SU-DHL-6 (cell line): ENCODE data around the gene UBE2E2.

ENCODE experiments used
- H2AFZ ChIP-seq: fragments of 200-600 bp; sonication (generic); 2 replicates; pipeline ENCODE4 v1.6.1; 2014; ENCODE audit warnings: low read depth, mild to moderate bottlenecking, moderate library complexity, mixed read lengths, antibody characterized with exemption, low read length; ENCODE audit not compliant: severe bottlenecking
- H3F3A ChIP-seq: fragments of 200-600 bp; shearing (Covaris generic); 2 replicates; pipeline ENCODE4 v1.6.0; 2016; ENCODE audit warnings: antibody characterized with exemption, mild to moderate bottlenecking; ENCODE audit not compliant: insufficient read depth
- H3K27ac ChIP-seq: fragments of 200-600 bp; sonication (generic); 2 replicates; pipeline ENCODE4 v1.5.1; 2016; ENCODE audit warnings: low read depth, mild to moderate bottlenecking, low read length, moderate library complexity, mixed read lengths
- H3K27me3 ChIP-seq: fragments of 200-600 bp; sonication (generic), shearing (Covaris generic); 2 replicates; pipeline ENCODE4 v1.6.0; 2014; ENCODE audit warnings: mild to moderate bottlenecking, low read length
- H3K36me3 ChIP-seq: fragments of 200-600 bp; sonication (generic); 2 replicates; pipeline ENCODE4 v1.6.1; 2014; ENCODE audit warnings: mild to moderate bottlenecking, low read length, mixed read lengths
- H3K4me2 ChIP-seq: fragments of 300-600, 200-600 bp; shearing (Covaris generic), sonication (generic); 2 replicates; pipeline ENCODE4 v1.6.0; 2014; ENCODE audit warnings: low read length, low read depth, mild to moderate bottlenecking; ENCODE audit not compliant: poor library complexity, severe bottlenecking
- H3K4me3 ChIP-seq: fragments of 200-600 bp; sonication (generic); 2 replicates; pipeline ENCODE4 v1.5.1; 2014; ENCODE audit warnings: antibody characterized with exemption, low read length, mild to moderate bottlenecking, mixed read lengths; ENCODE audit not compliant: insufficient read depth, poor library complexity, severe bottlenecking
- H3K79me2 ChIP-seq: fragments of 200-600 bp; sonication (generic); 2 replicates; pipeline ENCODE4 v1.6.1; 2014; ENCODE audit warnings: mild to moderate bottlenecking, low read length, moderate library complexity; ENCODE audit not compliant: insufficient read depth
- H3K9ac ChIP-seq: fragments of 200-600 bp; sonication (generic); 2 replicates; pipeline ENCODE4 v1.7.0; 2014; ENCODE audit warnings: mild to moderate bottlenecking, low read length
- H3K9me2 ChIP-seq: fragments of 200-600 bp; sonication (generic); replicated peaks from 2 replicates; pipeline ENCODE4 v1.6.1; 2014; ENCODE audit warnings: low read length; ENCODE audit not compliant: insufficient read depth
- H3K9me3 ChIP-seq: fragments of 200-600 bp; sonication (generic); 2 replicates; pipeline ENCODE4 v1.6.1; 2014; ENCODE audit warnings: low read length, mixed read lengths; ENCODE audit not compliant: insufficient read depth
- H4K20me1 ChIP-seq: fragments of 200-600 bp; sonication (generic); 2 replicates; pipeline ENCODE4 v1.6.1; 2014; ENCODE audit warnings: low read depth, mild to moderate bottlenecking, antibody characterized with exemption, low read length, moderate library complexity, mixed read lengths
- EZH2phosphoT487 ChIP-seq: fragments of 200-600 bp; sonication (generic), shearing (Covaris generic); conservative IDR thresholded peaks from 2 replicates; pipeline ENCODE4 v1.6.1; 2018; ENCODE audit warnings: mild to moderate bottlenecking, antibody characterized with exemption, low read length, moderate library complexity, mixed read lengths
- TF ChIP-seq, protein P1 (sequence below): fragments of 200-600 bp; sonication (generic); IDR thresholded peaks from one replicate; pipeline ENCODE4 v1.5.1; 2017; ENCODE audit warnings: antibody characterized with exemption, mild to moderate bottlenecking, low read length, moderate library complexity; ENCODE audit not compliant: insufficient read depth, poor library complexity, severe bottlenecking

UBE2E2 gene

DNA sequence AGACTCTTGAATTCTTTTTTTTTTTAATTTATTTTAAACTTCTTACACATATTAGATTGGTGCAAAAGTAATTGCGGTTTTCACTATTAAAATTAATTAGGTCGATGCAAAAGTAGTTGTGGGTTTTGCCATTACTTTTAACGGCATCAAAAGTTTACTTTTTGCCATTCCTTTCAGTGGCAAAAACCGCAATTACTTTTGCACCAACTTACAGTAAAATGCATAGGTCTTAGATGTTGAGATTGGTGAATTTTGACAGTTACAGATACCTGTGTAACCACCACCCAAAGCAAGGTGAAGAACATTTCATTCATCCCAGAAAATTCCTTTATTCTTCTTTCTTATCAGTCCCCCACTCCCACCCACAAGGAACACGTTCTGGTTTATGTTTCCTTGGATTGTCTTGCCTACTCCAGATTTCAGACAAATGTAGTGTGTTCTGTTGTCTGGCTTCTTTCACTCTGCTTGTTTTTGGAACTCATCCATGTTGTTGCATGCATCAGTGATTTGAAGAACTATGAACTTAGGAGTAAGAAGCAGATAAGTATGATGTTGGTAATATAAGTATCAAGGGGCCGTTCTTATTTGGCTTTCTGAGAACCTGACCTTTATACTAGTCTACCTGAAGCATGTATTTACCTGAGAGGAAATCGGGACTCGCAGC lies 404.2 kb downstream of the UBE2E2 start:
- Histone ChIP-seq H3K79me2 (no peaks in the 10 kb centered on the region), H3K9ac (no peak overlapping the region), H3K36me3 (no peaks in the 10 kb centered on the region), H3K9me2 (no peaks in the 10 kb centered on the region), H4K20me1 (no peaks in the 10 kb centered on the region), H3K4me2 (no peak overlapping the region), H3K9me3 (no peaks in the 10 kb centered on the region), H2AFZ (no peak overlapping the region), H3F3A (no peaks in the 10 kb centered on the region), H3K4me3 (no peak overlapping the region), H3K27me3 (no peaks in the 10 kb centered on the region), H3K27ac (no peak overlapping the region)
- TF ChIP-seq, protein P1, sequence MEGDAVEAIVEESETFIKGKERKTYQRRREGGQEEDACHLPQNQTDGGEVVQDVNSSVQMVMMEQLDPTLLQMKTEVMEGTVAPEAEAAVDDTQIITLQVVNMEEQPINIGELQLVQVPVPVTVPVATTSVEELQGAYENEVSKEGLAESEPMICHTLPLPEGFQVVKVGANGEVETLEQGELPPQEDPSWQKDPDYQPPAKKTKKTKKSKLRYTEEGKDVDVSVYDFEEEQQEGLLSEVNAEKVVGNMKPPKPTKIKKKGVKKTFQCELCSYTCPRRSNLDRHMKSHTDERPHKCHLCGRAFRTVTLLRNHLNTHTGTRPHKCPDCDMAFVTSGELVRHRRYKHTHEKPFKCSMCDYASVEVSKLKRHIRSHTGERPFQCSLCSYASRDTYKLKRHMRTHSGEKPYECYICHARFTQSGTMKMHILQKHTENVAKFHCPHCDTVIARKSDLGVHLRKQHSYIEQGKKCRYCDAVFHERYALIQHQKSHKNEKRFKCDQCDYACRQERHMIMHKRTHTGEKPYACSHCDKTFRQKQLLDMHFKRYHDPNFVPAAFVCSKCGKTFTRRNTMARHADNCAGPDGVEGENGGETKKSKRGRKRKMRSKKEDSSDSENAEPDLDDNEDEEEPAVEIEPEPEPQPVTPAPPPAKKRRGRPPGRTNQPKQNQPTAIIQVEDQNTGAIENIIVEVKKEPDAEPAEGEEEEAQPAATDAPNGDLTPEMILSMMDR = no peak
- no peak for TF ChIP-seq EZH2phosphoT487

- Histone ChIP-seq H3K9ac (no peak overlapping the region), H3K79me2 (no peaks in the 10 kb centered on the region), H3K4me3 (no peak overlapping the region), H2AFZ (no peak overlapping the region), H3K9me3 (no peaks in the 10 kb centered on the region), H3K4me2 (no peak overlapping the region), H3K27me3 (no peaks in the 10 kb centered on the region), H3K9me2 (no peaks in the 10 kb centered on the region), H3K36me3 (no peaks in the 10 kb centered on the region), H3K27ac (no peak overlapping the region), H3F3A (no peaks in the 10 kb centered on the region), H4K20me1 (no peaks in the 10 kb centered on the region)
- TF ChIP-seq, protein P1 = no peak
- no peak for TF ChIP-seq EZH2phosphoT487
Observed at GRCh38 chr3:23608650-23609049, 405.5 kb downstream of the UBE2E2 start.

DNA sequence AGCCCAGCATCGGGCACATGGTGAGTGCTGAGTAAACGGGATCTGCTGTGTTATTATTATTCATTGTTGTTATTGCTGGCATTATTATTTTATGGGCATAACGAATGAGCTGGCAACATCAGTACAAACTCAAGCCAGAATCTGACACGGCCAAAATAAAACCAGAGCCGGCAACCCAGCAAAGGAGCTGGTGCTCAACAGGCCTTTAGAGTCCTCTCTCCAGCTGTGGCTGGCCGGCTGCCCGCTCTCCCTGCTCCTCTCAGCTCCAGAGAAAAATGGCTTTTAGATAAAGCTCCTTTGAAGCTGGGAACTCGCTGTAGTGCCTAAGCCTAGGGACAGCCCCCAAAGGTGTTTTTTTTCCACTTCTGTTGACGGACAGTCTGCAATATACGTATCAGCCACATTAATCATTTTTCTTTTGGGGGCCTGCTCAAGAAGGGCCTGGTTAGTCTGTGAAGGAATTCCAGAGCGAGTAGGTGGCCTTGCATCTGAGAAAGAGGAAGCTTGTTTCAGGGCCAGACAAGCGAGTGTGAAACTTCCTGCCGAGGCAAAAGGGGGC lies 408.7 kb downstream of the UBE2E2 start:
- H3K9ac ChIP-seq = no peak overlapping the region
- no peaks in the 10 kb centered on the region for H3F3A ChIP-seq
- H3K9me3 ChIP-seq = no peaks in the 10 kb centered on the region
- H3K27me3 ChIP-seq = no peaks in the 10 kb centered on the region
- H2AFZ ChIP-seq = no peak overlapping the region
- no peaks in the 10 kb centered on the region for H3K79me2 ChIP-seq
- no peaks in the 10 kb centered on the region for H3K9me2 ChIP-seq
- no peaks in the 10 kb centered on the region for H3K36me3 ChIP-seq
- H3K4me2 ChIP-seq = no peak overlapping the region
- no peaks in the 10 kb centered on the region for H4K20me1 ChIP-seq
- TF ChIP-seq EZH2phosphoT487 = no peak
- TF ChIP-seq, protein P1 = no peak
- H3K27ac ChIP-seq = no peak overlapping the region
- no peak overlapping the region for H3K4me3 ChIP-seq
